ENCODE measurements around the gene LAMA2.

DNA sequence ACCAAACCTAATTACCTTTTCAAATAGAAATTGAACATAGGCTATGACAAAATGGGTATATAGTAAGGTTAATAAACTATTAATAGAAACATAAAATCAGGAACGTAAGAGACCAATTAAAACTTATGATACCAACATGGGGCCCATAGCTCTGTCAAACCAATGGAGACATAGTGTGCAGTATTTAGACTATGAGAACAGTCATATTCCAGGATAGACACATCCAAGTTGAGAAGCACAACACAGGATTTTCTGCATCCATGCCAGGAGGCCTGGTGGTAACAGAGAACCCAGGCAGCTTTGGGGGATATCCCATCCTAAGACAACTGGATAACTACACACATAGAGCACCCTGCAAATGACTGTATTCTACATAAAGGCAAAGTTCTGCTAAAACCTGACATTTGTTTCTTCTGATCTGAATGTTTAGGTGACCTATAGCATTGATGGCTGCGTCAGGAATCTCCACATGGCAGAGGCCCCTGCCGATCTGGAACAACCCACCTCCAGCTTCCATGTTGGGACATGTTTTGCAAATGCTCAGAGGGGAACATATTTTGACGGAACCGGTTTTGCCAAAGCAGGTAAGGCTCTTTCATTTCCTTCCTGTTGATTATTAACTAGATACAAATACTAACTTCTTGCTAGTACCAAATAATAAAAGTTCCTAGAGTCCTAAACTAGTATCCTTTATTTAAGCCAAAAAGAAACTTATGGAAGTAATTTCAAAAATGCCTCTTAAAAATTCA lies 624.3 kb downstream of the LAMA2 start:
- TF ChIP-seq, protein P1, sequence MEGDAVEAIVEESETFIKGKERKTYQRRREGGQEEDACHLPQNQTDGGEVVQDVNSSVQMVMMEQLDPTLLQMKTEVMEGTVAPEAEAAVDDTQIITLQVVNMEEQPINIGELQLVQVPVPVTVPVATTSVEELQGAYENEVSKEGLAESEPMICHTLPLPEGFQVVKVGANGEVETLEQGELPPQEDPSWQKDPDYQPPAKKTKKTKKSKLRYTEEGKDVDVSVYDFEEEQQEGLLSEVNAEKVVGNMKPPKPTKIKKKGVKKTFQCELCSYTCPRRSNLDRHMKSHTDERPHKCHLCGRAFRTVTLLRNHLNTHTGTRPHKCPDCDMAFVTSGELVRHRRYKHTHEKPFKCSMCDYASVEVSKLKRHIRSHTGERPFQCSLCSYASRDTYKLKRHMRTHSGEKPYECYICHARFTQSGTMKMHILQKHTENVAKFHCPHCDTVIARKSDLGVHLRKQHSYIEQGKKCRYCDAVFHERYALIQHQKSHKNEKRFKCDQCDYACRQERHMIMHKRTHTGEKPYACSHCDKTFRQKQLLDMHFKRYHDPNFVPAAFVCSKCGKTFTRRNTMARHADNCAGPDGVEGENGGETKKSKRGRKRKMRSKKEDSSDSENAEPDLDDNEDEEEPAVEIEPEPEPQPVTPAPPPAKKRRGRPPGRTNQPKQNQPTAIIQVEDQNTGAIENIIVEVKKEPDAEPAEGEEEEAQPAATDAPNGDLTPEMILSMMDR (IDR thresholded peaks at IDR 0.05; ENCODE audit: low read depth, low read length), result no peak
- no peak for TF ChIP-seq EZH2phosphoT487 (IDR thresholded peaks at IDR 0.05; ENCODE audit: low read depth)
